ENCODE data around the gene EDC3. TPM values are rescaled to one million over a fixed set of nuclear protein-coding genes. Genes with fewer than 3 reads are reported as not detected.
"Not testable (repeated sequence)": the region's sequence is repeated elsewhere in the genome, so short reads cannot be mapped to it uniquely, and the experiment has no call there.

The EDC3 gene, protein sequence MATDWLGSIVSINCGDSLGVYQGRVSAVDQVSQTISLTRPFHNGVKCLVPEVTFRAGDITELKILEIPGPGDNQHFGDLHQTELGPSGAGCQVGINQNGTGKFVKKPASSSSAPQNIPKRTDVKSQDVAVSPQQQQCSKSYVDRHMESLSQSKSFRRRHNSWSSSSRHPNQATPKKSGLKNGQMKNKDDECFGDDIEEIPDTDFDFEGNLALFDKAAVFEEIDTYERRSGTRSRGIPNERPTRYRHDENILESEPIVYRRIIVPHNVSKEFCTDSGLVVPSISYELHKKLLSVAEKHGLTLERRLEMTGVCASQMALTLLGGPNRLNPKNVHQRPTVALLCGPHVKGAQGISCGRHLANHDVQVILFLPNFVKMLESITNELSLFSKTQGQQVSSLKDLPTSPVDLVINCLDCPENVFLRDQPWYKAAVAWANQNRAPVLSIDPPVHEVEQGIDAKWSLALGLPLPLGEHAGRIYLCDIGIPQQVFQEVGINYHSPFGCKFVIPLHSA
- 10 to 100 TPM; 13.8 to 16.5 TPM for total RNA-seq
- 10 to 100 TPM; 39.5 to 41.3 TPM for polyA plus RNA-seq (ENCODE audit: insufficient read length in 2 of 2)
- long read RNA-seq, donor 1, transcript EDC3-201 (7 exons, 3,763 nt) = major isoform, 7 of 9 reads
- long read RNA-seq, donor 1, partial matches to known transcripts = 0 of 9 reads
- long read RNA-seq, donor 1, other reads (novel, unspliced or antisense) = 0 of 9 reads
- long read RNA-seq, donor 2, partial matches to known transcripts = 0 of 3 reads
- long read RNA-seq, donor 2, other reads (novel, unspliced or antisense) = 0 of 3 reads
- long read RNA-seq, donor 3, partial matches to known transcripts = 0 of 1 reads
- long read RNA-seq, donor 3, other reads (novel, unspliced or antisense) = 0 of 1 reads
- long read RNA-seq, donor 4, transcript EDC3-201 (7 exons, 3,763 nt) = major isoform, 5 of 18 reads
- long read RNA-seq, donor 4, partial matches to known transcripts = 11 of 18 reads
- long read RNA-seq, donor 4, other reads (novel, unspliced or antisense) = 0 of 18 reads

DNA sequence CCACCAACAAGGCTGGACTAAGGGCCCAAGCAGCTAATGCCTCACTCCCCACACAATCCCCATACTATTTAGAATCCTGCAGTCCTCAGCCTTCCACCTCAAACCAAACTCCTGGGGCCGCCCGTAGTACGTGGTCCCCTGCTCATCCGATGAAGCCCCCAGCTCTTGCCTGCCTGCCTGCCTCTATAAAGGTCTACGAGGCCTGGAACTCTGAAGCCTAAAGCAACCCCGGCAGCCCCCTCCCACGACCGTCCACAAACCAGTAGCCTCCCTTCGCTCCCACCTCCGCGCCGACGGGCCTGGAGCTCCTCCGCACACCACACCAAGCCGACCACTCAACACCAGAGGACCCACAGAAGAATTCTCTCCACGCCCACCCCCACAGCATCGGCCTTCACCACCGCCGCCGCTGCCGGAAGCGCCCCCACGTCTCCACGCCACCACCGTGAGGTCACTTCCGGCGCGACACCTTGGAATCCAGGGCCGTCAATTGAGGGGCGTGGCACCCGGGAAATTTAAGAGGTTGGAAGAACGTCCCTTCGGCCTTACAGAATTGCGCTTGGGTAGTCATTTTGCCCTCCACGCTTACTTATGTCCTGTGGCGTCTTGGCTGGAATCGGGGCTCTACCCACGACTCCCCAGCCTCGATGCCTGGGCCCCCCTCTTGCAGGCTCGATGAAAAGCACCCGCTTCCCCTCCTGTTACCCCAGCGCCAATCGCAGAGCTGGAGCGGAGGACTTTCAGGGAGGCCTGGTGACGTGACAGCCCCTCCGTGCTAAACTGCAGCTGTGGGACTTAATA, at the start of gene EDC3:
TSS of gene EDC3 (minus strand) at position 428 of the 801 bp plus-strand sequence. CDS start 20,900 bp downstream, outside the sequence.
- Histone ChIP-seq H3K27me3 (ENCODE audit: control insufficient read depth, insufficient read depth, low read length) (no peaks in the 10 kb centered on the region), H3K36me3 (ENCODE audit: control insufficient read depth, insufficient read depth, low read length) (no peaks in the 10 kb centered on the region), H3K9me3 (ENCODE audit: control insufficient read depth, insufficient read depth, low read length) (no peaks in the 10 kb centered on the region), H3K4me3 (ENCODE audit: low read depth, low read length) (peak within 1 kb of the TSS; percentile 94), H3K27ac (ENCODE audit: low read depth, low read length) (peak within 1 kb of the TSS; percentile 80), H3K4me1 (ENCODE audit: control insufficient read depth, insufficient read depth, low read length) (peaks cover 12% of the 10 kb centered on the region)
- 0% methylated on average over 44 of the region's 46 CpGs for WGBS (ENCODE audit: insufficient coverage)
- DNase-seq (ENCODE audit: low read depth in 4 of 6, low spot score in 6 of 6) = peak; percentile 85 to 98 (median 94)

DNA sequence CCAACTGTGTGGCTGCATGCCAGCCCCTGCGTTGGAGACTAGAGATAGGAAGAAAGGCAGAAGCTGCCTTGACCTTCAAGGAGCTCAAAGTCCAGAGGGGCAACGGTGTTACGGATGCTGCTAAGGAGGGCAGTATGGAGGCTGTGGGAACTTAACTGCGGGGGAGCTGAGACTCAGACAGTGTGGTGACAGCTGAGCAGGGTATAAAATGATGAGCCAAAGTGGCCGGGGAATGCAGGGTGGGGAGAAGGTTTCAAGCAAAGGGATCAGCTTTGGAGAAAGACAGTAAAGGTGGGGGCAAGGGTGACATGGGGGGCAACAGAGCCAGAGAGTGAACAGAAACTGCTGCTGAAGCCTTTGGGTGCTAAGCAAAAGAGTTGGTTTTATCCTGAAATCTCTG, 46.6 kb upstream of the EDC3 start:
- no peaks in the 10 kb centered on the region for H3K4me1 ChIP-seq (ENCODE audit: control insufficient read depth, insufficient read depth, low read length)
- no peak overlapping the region for H3K27ac ChIP-seq (ENCODE audit: low read depth, low read length)
- H3K4me3 ChIP-seq (ENCODE audit: low read depth, low read length) = no peak overlapping the region
- no peak for DNase-seq (ENCODE audit: low read depth in 4 of 6, low spot score in 6 of 6)
- H3K9me3 ChIP-seq (ENCODE audit: control insufficient read depth, insufficient read depth, low read length) = no peaks in the 10 kb centered on the region
- no peaks in the 10 kb centered on the region for H3K36me3 ChIP-seq (ENCODE audit: control insufficient read depth, insufficient read depth, low read length)
- H3K27me3 ChIP-seq (ENCODE audit: control insufficient read depth, insufficient read depth, low read length) = no peaks in the 10 kb centered on the region
- WGBS (ENCODE audit: insufficient coverage) = 92% methylated on average over 5 of the region's 5 CpGs

DNA sequence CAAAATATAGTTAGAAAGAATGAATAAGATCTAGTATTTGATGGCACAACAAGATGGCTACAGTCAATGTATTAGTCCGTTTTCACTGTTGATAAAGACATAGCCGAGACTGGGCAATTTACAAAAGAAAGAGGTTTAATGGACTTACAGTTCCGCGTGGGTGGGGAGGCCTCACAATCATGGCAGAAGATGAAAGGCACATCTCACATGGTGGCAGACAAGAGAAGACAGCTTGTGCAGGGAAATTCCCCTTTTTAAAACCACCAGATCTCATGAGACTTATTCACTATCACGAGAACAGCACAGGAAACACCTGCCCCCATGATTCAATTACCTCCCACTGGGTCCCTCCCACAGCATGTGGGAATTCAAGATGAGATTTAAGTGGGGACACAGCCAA, 42.4 kb upstream of the EDC3 start:
- 61% methylated on average over 2 of the region's 5 CpGs for WGBS (ENCODE audit: insufficient coverage)
- DNase-seq (ENCODE audit: low read depth in 4 of 6, low spot score in 6 of 6) = not testable (repeated sequence)

DNA sequence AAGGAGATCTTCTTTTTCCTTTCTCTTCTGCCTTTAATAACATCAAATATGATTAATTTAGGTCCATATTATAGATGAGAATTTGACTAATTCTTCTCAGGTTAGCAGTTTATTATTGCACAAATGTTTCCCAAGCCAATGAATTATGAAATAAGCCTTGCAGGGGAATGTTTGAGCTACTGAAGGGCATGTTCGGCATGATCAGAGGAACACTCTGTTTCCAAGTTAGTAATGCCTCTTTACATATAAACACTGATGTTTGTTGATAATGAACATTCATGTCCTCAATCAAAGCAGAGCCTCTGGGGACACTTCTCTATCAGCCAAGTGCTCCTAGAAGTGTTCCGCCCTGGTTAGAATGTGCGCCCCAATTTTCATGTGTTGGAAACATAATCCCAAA, 39.5 kb upstream of the EDC3 start:
- Histone ChIP-seq H3K4me1 (ENCODE audit: control insufficient read depth, insufficient read depth, low read length) (no peaks in the 10 kb centered on the region), H3K9me3 (ENCODE audit: control insufficient read depth, insufficient read depth, low read length) (no peaks in the 10 kb centered on the region), H3K4me3 (ENCODE audit: low read depth, low read length) (no peak overlapping the region), H3K27ac (ENCODE audit: low read depth, low read length) (no peak overlapping the region), H3K36me3 (ENCODE audit: control insufficient read depth, insufficient read depth, low read length) (no peaks in the 10 kb centered on the region), H3K27me3 (ENCODE audit: control insufficient read depth, insufficient read depth, low read length) (peaks cover 9% of the 10 kb centered on the region)
- no peak for DNase-seq (ENCODE audit: low read depth in 4 of 6, low spot score in 6 of 6)
- WGBS (ENCODE audit: insufficient coverage) = no CpG with 5 or more reads among the region's 3 CpGs

More for the DNA sequence above, 42.4 kb upstream of the EDC3 start:
- H3K4me3 ChIP-seq (ENCODE audit: low read depth, low read length); H3K4me1 ChIP-seq (ENCODE audit: control insufficient read depth, insufficient read depth, low read length); H3K36me3 ChIP-seq (ENCODE audit: control insufficient read depth, insufficient read depth, low read length); H3K9me3 ChIP-seq (ENCODE audit: control insufficient read depth, insufficient read depth, low read length); H3K27ac ChIP-seq (ENCODE audit: low read depth, low read length); H3K27me3 ChIP-seq (ENCODE audit: control insufficient read depth, insufficient read depth, low read length): not testable (repeated sequence)

DNA sequence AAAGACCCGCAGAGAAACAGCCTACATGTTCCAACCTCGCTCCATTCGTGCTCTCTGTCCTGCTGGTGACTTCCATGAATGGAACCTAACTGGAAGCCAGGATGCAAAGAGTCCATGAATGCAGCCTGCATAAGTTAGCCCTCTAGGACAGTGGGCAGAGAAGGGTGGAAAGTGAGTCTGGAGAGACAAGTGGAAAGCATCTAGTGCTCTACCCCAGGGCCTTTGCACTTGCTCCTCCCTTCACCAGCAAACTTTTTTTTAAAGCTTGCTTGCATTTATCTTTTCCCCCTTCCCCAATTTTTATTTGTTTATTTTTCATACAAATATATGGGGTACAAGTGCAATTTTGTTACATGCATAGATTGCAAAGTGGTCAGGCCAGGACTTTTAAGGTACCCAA, 37.4 kb upstream of the EDC3 start:
- Histone ChIP-seq H3K27ac (ENCODE audit: low read depth, low read length) (no peak overlapping the region), H3K27me3 (ENCODE audit: control insufficient read depth, insufficient read depth, low read length) (peaks cover 11% of the 10 kb centered on the region), H3K36me3 (ENCODE audit: control insufficient read depth, insufficient read depth, low read length) (no peaks in the 10 kb centered on the region), H3K4me3 (ENCODE audit: low read depth, low read length) (no peak overlapping the region), H3K9me3 (ENCODE audit: control insufficient read depth, insufficient read depth, low read length) (no peaks in the 10 kb centered on the region), H3K4me1 (ENCODE audit: control insufficient read depth, insufficient read depth, low read length) (no peaks in the 10 kb centered on the region)
- 75% methylated on average over 3 of the region's 3 CpGs for WGBS (ENCODE audit: insufficient coverage)
- no peak for DNase-seq (ENCODE audit: low read depth in 4 of 6, low spot score in 6 of 6)

DNA sequence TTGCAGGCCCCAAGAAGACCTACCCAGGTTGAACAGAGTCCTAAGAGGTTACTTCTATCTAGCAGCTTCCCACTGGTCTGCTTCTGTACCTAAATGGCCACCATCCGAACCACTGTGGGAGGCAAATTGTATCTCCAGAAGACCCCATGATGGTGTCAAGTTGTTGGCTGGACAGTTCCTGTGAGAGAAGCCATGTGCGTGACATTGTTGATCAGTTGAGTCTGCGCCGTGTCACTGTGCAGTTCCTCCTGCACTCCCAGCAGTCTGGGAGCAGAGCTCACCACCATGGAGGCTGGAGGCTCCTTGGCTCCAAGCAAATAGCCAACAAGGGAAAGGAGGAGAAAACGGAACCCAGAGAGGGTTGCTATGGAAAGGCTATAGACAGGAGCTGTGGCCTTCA, 37.0 kb upstream of the EDC3 start:
- no peak overlapping the region for H3K27ac ChIP-seq (ENCODE audit: low read depth, low read length)
- H3K4me3 ChIP-seq (ENCODE audit: low read depth, low read length) = no peak overlapping the region
- H3K9me3 ChIP-seq (ENCODE audit: control insufficient read depth, insufficient read depth, low read length) = no peaks in the 10 kb centered on the region
- H3K4me1 ChIP-seq (ENCODE audit: control insufficient read depth, insufficient read depth, low read length) = no peaks in the 10 kb centered on the region
- peaks cover 13% of the 10 kb centered on the region for H3K27me3 ChIP-seq (ENCODE audit: control insufficient read depth, insufficient read depth, low read length)
- no peaks in the 10 kb centered on the region for H3K36me3 ChIP-seq (ENCODE audit: control insufficient read depth, insufficient read depth, low read length)
- WGBS (ENCODE audit: insufficient coverage) = 68% methylated on average over 2 of the region's 5 CpGs
- no peak for DNase-seq (ENCODE audit: low read depth in 4 of 6, low spot score in 6 of 6)

DNA sequence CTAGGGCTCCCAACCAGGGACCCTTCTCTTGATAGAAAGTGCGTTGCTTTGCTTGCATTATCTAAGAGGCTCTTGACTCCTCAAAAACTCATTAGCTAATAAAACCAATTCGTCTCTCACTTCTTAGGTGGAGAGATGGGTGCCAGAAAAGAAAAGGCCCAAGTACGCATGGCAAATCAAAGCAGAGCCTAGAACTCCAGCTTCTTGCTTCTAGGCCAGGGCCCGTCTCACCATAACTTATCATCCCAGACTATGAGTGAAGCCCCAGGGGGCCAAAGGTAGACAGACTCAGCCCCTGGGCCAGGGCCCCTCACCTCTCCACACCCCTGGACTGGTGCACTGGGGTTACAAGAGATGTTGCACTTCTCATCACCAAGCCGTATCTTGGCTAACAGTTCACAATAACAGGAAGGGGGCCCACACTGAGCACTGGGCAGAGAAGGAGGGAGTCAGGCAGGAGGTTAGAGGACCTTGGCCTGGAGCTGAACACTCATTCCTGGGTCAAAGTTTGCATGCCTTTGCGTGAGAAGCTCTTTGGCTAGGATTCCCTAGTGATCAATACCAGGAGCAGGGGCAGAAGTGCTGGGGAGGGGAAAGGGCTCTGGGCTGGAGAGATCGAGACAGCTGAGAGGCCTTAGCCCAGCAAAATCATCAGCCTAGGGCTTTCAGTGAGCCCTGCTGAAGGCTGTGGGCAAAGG, 34.9 kb upstream of the EDC3 start:
- no peaks in the 10 kb centered on the region for H3K36me3 ChIP-seq (ENCODE audit: control insufficient read depth, insufficient read depth, low read length)
- H3K27me3 ChIP-seq (ENCODE audit: control insufficient read depth, insufficient read depth, low read length) = peaks cover 32% of the 10 kb centered on the region
- no peak overlapping the region for H3K27ac ChIP-seq (ENCODE audit: low read depth, low read length)
- 78% methylated on average over 4 of the region's 7 CpGs for whole genome bisulfite sequencing (ENCODE audit: insufficient coverage)
- H3K9me3 ChIP-seq (ENCODE audit: control insufficient read depth, insufficient read depth, low read length) = no peaks in the 10 kb centered on the region
- DNase-seq (ENCODE audit: low read depth in 4 of 6, low spot score in 6 of 6) = no peak
- H3K4me1 ChIP-seq (ENCODE audit: control insufficient read depth, insufficient read depth, low read length) = peaks cover 12% of the 10 kb centered on the region
- no peak overlapping the region for H3K4me3 ChIP-seq (ENCODE audit: low read depth, low read length)

DNA sequence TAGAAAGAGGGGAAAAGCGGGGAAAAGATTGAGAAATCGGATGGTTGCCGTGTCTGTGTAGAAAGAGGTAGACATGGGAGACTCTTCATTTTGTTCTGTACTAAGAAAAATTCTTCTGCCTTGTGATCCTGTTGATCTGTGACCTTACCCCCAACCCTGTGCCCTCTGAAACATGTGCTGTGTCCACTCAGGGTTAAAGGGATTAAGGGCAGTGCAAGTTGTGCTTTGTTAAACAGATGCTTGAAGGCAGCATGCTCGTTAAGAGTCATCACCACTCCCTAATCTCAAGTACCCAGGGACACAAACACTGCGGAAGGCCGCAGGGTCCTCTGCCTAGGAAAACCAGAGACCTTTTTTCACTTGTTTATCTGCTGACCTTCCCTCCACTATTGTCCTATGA, 33.5 kb upstream of the EDC3 start:
- Histone ChIP-seq H3K4me1 (ENCODE audit: control insufficient read depth, insufficient read depth, low read length) (peaks cover 14% of the 10 kb centered on the region), H3K27me3 (ENCODE audit: control insufficient read depth, insufficient read depth, low read length) (peaks cover 42% of the 10 kb centered on the region)
- not testable (repeated sequence) for H3K9me3 ChIP-seq (ENCODE audit: control insufficient read depth, insufficient read depth, low read length); DNase-seq (ENCODE audit: low read depth in 4 of 6, low spot score in 6 of 6); H3K4me3 ChIP-seq (ENCODE audit: low read depth, low read length); H3K36me3 ChIP-seq (ENCODE audit: control insufficient read depth, insufficient read depth, low read length); H3K27ac ChIP-seq (ENCODE audit: low read depth, low read length)
- WGBS (ENCODE audit: insufficient coverage) = no CpG with 5 or more reads among the region's 6 CpGs

DNA sequence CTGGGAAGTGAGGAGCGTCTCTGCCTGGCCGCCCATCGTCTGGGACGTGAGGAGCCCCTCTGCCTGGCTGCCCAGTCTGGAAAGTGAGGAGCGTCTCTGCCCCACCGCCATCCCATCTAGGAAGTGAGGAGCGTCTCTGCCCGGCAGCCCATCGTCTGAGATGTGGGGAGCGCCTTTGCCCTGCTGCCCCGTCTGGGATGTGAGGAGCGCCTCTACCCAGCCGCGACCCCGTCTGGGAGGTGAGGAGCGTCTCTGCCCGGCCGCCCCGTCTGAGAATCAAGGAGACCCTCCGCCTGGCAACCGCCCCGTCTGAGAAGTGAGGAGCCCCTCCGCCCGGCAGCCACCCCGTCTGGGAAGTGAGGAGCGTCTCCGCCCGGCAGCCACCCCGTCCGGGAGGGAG, 32.9 kb upstream of the EDC3 start:
- Histone ChIP-seq H3K27me3 (ENCODE audit: control insufficient read depth, insufficient read depth, low read length) (peaks cover 42% of the 10 kb centered on the region), H3K4me1 (ENCODE audit: control insufficient read depth, insufficient read depth, low read length) (peaks cover 14% of the 10 kb centered on the region)
- not testable (repeated sequence) for H3K36me3 ChIP-seq (ENCODE audit: control insufficient read depth, insufficient read depth, low read length); DNase-seq (ENCODE audit: low read depth in 4 of 6, low spot score in 6 of 6); H3K9me3 ChIP-seq (ENCODE audit: control insufficient read depth, insufficient read depth, low read length); H3K27ac ChIP-seq (ENCODE audit: low read depth, low read length); H3K4me3 ChIP-seq (ENCODE audit: low read depth, low read length)
- 84% methylated on average over 6 of the region's 30 CpGs for WGBS (ENCODE audit: insufficient coverage)
